Lower lobe of right lung (tissue), 2 donors: Measurements from ENCODE around the gene MTREX. TPM values are rescaled to one million over a fixed set of nuclear protein-coding genes. Genes with fewer than 3 reads are reported as not detected.

Experiments used
- ATAC-seq, 2 donors: fragments of 200-7000 bp; cut with Tn5 transposase; one replicate each; pipeline ENCODE4 v1.9.1; 2020 to 2022; ENCODE audit warnings: mild to moderate bottlenecking in 2 of 2, moderate library complexity in 2 of 2
- DNase-seq: peaks from one replicate; pipeline ENCODE4 v3.0.0-alpha.2; 2020
- H3K27ac ChIP-seq: fragments of 200-600 bp; one replicate; pipeline ENCODE4 v1.8.0; 2022
- H3K27me3 ChIP-seq: fragments of 200-600 bp; one replicate; pipeline ENCODE4 v1.8.0; 2022; ENCODE audit warnings: low read depth
- H3K36me3 ChIP-seq: fragments of 200-600 bp; one replicate; pipeline ENCODE4 v1.8.0; 2022; ENCODE audit warnings: mild to moderate bottlenecking
- H3K4me1 ChIP-seq: fragments of 200-600 bp; one replicate; pipeline ENCODE4 v1.8.0; 2022
- H3K4me3 ChIP-seq: fragments of 200-600 bp; one replicate; pipeline ENCODE4 v1.8.0; 2022; ENCODE audit warnings: mild to moderate bottlenecking
- H3K9me3 ChIP-seq: fragments of 200-600 bp; one replicate; pipeline ENCODE4 v1.8.0; 2022
- intact Hi-C: fragments of 100-400 bp; cut with DNase I; formaldehyde crosslinking; loops from one replicate; pipeline ENCODE4 v1.11.0; 2022
- total RNA-seq: library from RNA; stranded (reverse); fragmentation: NEBNext Ultra II Directional; extraction: Animal tissue kit (Norgen Biotek cat#: 25700); gene quantifications from one replicate; pipeline ENCODE4 v1.2.1, GENCODE V29; 2021
- TF ChIP-seq, protein P1 (sequence below): fragments of 200-600 bp; IDR thresholded peaks from one replicate; pipeline ENCODE4 v1.8.0; 2022; ENCODE audit warnings: antibody characterized with exemption, mild to moderate bottlenecking
- donor health status: DM: no; HTN: yes; CAD: no; lungs with severe emphysema.

The MTREX gene
- total RNA-seq, 1 donor from 2014 or later = 57.0 TPM

DNA sequence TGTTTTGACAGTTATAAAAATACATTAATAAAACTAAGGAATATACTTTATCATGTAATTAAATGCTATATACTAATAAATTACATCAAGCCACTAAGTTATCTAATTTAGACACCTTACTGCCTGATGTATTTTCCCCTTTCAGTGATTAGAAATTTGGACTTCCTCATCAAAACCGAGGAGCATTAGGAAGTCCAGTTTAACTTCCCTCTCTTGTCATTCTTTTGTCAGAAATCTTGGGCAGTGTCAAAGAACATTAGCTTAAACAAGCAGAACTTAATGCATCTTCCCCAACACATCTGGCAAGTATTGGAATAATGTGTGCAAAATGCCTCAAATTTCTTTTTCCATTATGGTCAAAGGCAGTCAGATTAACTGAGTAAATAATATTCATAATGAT lies 145.4 kb downstream of the MTREX start:
- H3K27me3 ChIP-seq = no peaks in the 10 kb centered on the region
- no peaks in the 10 kb centered on the region for H3K36me3 ChIP-seq
- peaks cover 4% of the 10 kb centered on the region for H3K4me1 ChIP-seq
- H3K9me3 ChIP-seq = no peaks in the 10 kb centered on the region
- intact Hi-C loops = no loop called here
- TF ChIP-seq, protein P1, sequence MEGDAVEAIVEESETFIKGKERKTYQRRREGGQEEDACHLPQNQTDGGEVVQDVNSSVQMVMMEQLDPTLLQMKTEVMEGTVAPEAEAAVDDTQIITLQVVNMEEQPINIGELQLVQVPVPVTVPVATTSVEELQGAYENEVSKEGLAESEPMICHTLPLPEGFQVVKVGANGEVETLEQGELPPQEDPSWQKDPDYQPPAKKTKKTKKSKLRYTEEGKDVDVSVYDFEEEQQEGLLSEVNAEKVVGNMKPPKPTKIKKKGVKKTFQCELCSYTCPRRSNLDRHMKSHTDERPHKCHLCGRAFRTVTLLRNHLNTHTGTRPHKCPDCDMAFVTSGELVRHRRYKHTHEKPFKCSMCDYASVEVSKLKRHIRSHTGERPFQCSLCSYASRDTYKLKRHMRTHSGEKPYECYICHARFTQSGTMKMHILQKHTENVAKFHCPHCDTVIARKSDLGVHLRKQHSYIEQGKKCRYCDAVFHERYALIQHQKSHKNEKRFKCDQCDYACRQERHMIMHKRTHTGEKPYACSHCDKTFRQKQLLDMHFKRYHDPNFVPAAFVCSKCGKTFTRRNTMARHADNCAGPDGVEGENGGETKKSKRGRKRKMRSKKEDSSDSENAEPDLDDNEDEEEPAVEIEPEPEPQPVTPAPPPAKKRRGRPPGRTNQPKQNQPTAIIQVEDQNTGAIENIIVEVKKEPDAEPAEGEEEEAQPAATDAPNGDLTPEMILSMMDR = no peak
- DNase-seq (no peak), ATAC-seq (no peak)
- H3K27ac ChIP-seq = no peak overlapping the region
- no peak overlapping the region for H3K4me3 ChIP-seq

GRCh38 chr5:55454282-55454681 lies 146.5 kb downstream of the MTREX start:
- DNase-seq (no peak), ATAC-seq (no peak)
- intact Hi-C loops = no loop called here
- Histone ChIP-seq H3K4me1 (peaks cover under 1% of the 10 kb centered on the region), H3K36me3 (no peaks in the 10 kb centered on the region), H3K4me3 (no peak overlapping the region), H3K27ac (no peak overlapping the region), H3K9me3 (no peaks in the 10 kb centered on the region), H3K27me3 (no peaks in the 10 kb centered on the region)
- TF ChIP-seq, protein P1 = no peak

GRCh38 chr5:55456216-55456895 lies 148.6 kb downstream of the MTREX start:
- ATAC-seq = no peak
- intact Hi-C loops = no loop called here

GRCh38 chr5:55459572-55459971 lies 151.8 kb downstream of the MTREX start:
- TF ChIP-seq, protein P1 = no peak
- DNase-seq (no peak), ATAC-seq (no peak)
- H3K4me3 ChIP-seq = no peak overlapping the region
- no peaks in the 10 kb centered on the region for H3K27me3 ChIP-seq
- H3K9me3 ChIP-seq = no peaks in the 10 kb centered on the region
- no peak overlapping the region for H3K27ac ChIP-seq
- H3K36me3 ChIP-seq = no peaks in the 10 kb centered on the region
- intact Hi-C loops = no loop called here
- H3K4me1 ChIP-seq = no peaks in the 10 kb centered on the region

More at GRCh38 chr5:55456216-55456895, 148.6 kb downstream of the MTREX start:
- no peaks in the 10 kb centered on the region for H3K27me3 ChIP-seq
- no peaks in the 10 kb centered on the region for H3K36me3 ChIP-seq
- TF ChIP-seq, protein P1 = no peak
- no peak overlapping the region for H3K4me3 ChIP-seq
- no peaks in the 10 kb centered on the region for H3K9me3 ChIP-seq
- H3K4me1 ChIP-seq = no peaks in the 10 kb centered on the region
- H3K27ac ChIP-seq = no peak overlapping the region
- no peak for DNase-seq

- Histone ChIP-seq H3K27me3 (no peaks in the 10 kb centered on the region), H3K9me3 (no peaks in the 10 kb centered on the region), H3K27ac (no peak overlapping the region), H3K4me3 (no peak overlapping the region), H3K36me3 (no peaks in the 10 kb centered on the region), H3K4me1 (peaks cover 10% of the 10 kb centered on the region)
- intact Hi-C loops = no loop called here
- TF ChIP-seq, protein P1 = no peak
- no peak for ATAC-seq
- no peak for DNase-seq
Observed at GRCh38 chr5:55463613-55464012, 155.8 kb downstream of the MTREX start.
